ENCODE results near the gene NSUN4. TPM values are rescaled to one million over a fixed set of nuclear protein-coding genes. Genes with fewer than 3 reads are reported as not detected.
A peak's percentile ranks its signal among the peaks of the same experiment; 100 is the strongest.

Gene NSUN4
- total and polyA plus RNA-seq, 2 donors (not counting 1 experiment from before 2014, with no cell fraction given) = 21.3 to 33.7 TPM

- intact Hi-C loops (cut with micrococcal nuclease) = no loop called here
- peak; percentile 47 for ATAC-seq (ENCODE audit: low read depth)
- H3K4me1 ChIP-seq (ENCODE audit: control insufficient read depth in 2 of 2, insufficient read depth in 2 of 2, low read length in 2 of 2) = peaks cover 18 to 19% of the 10 kb centered on the region in 2 donors
- Mint-ChIP-seq H3K4me1 (peaks cover 30% of the 10 kb centered on the region), H3K27ac (peak overlapping the region; percentile 84), H3K4me3 (peak overlapping the region; percentile 58), H3K9me3 (ENCODE audit: insufficient read depth) (no peaks in the 10 kb centered on the region), H3K27me3 (no peaks in the 10 kb centered on the region)
- H3K36me3 ChIP-seq (replicated peaks in 1 of 2; ENCODE audit: control extremely low read depth in 1 of 2, control insufficient read depth in 1 of 2, extremely low read depth in 1 of 2, insufficient read depth in 2 of 2, low read length in 1 of 2) = peaks cover 7 to 23% of the 10 kb centered on the region in 2 experiments
- 60% methylated on average over 1 of the region's 3 CpGs for WGBS (ENCODE audit: insufficient coverage)
- H3K9me3 ChIP-seq (ENCODE audit: control extremely low read depth in 1 of 3, control insufficient read depth in 2 of 3, insufficient read depth in 1 of 3, low read length in 2 of 3) = no peaks in the 10 kb centered on the region
- peak overlapping the region; percentile 10 for H3K4me2 ChIP-seq (replicated peaks; ENCODE audit: low read depth, low read length, poor library complexity, severe bottlenecking)
- H3K4me3 ChIP-seq (ENCODE audit: control extremely low read depth in 1 of 5, extremely low read depth in 1 of 5, insufficient read depth in 1 of 5, low read depth in 2 of 5, low read length in 4 of 5) = no peak overlapping the region
- DNase-seq = peak; percentile 44
- no peaks in the 10 kb centered on the region for H3K27me3 ChIP-seq (replicated peaks in 1 of 4; ENCODE audit: control extremely low read depth in 1 of 4, control insufficient read depth in 3 of 4, insufficient read depth in 4 of 4, low read length in 3 of 4)
- H4K20me1 ChIP-seq (ENCODE audit: control insufficient read depth, insufficient read depth, low read length, poor library complexity, severe bottlenecking) = no peaks in the 10 kb centered on the region
- no peak overlapping the region for H3K9ac ChIP-seq (ENCODE audit: low read length)
- ChIA-PET POLR2A (no interaction called here), CTCF (no interaction called here)
- H3K27ac ChIP-seq (ENCODE audit: low read length in 2 of 2) = peak overlapping the region in 1 of 2 donors; percentile 4
- no peak overlapping the region for H2AFZ ChIP-seq (ENCODE audit: insufficient read depth, low read depth, low read length, poor library complexity, severe bottlenecking)
- no peaks in the 10 kb centered on the region for H3K79me2 ChIP-seq (ENCODE audit: control insufficient read depth, insufficient read depth, low read length)
- TF ChIP-seq CTCF (IDR thresholded peaks at IDR 0.05) (no peak), EZH2 (IDR thresholded peaks at IDR 0.05; ENCODE audit: borderline replicate concordance, insufficient read depth, low read depth, low read length, poor library complexity, severe bottlenecking) (no peak)
Measured at GRCh38 chr1:46370214-46370633, 29.6 kb downstream of the NSUN4 start.

GRCh38 chr1:46372431-46372830 is 31.8 kb downstream of the NSUN4 start:
- Mint-ChIP-seq H3K4me3 (no peak overlapping the region), H3K4me1 (peaks cover 30% of the 10 kb centered on the region), H3K27ac (no peak overlapping the region), H3K27me3 (no peaks in the 10 kb centered on the region), H3K9me3 (ENCODE audit: insufficient read depth) (no peaks in the 10 kb centered on the region)
- ATAC-seq (ENCODE audit: low read depth) = no peak
- H3K4me3 ChIP-seq (ENCODE audit: control extremely low read depth in 1 of 5, extremely low read depth in 1 of 5, insufficient read depth in 1 of 5, low read depth in 2 of 5, low read length in 4 of 5) = no peak overlapping the region
- no peak overlapping the region for H3K9ac ChIP-seq (ENCODE audit: low read length)
- H3K4me1 ChIP-seq (ENCODE audit: control insufficient read depth in 2 of 2, insufficient read depth in 2 of 2, low read length in 2 of 2) = peaks cover 18 to 19% of the 10 kb centered on the region in 2 donors
- H3K27ac ChIP-seq (ENCODE audit: low read length in 2 of 2) = no peak overlapping the region
- CTCF ChIA-PET = no interaction called here
- no peak for DNase-seq
- no peak overlapping the region for H2AFZ ChIP-seq (ENCODE audit: insufficient read depth, low read depth, low read length, poor library complexity, severe bottlenecking)
- H3K27me3 ChIP-seq (replicated peaks in 1 of 4; ENCODE audit: control extremely low read depth in 1 of 4, control insufficient read depth in 3 of 4, insufficient read depth in 4 of 4, low read length in 3 of 4) = no peaks in the 10 kb centered on the region
- no peak for TF ChIP-seq CTCF (IDR thresholded peaks at IDR 0.05)
- TF ChIP-seq EZH2 (IDR thresholded peaks at IDR 0.05; ENCODE audit: borderline replicate concordance, insufficient read depth, low read depth, low read length, poor library complexity, severe bottlenecking) = no peak
- peaks cover 5 to 9% of the 10 kb centered on the region in 2 experiments for H3K36me3 ChIP-seq (replicated peaks in 1 of 2; ENCODE audit: control extremely low read depth in 1 of 2, control insufficient read depth in 1 of 2, extremely low read depth in 1 of 2, insufficient read depth in 2 of 2, low read length in 1 of 2)
- H3K9me3 ChIP-seq (ENCODE audit: control extremely low read depth in 1 of 3, control insufficient read depth in 2 of 3, insufficient read depth in 1 of 3, low read length in 2 of 3) = no peaks in the 10 kb centered on the region
- no CpG with 5 or more reads among the region's 1 CpG for WGBS (ENCODE audit: insufficient coverage)
- H4K20me1 ChIP-seq (ENCODE audit: control insufficient read depth, insufficient read depth, low read length, poor library complexity, severe bottlenecking) = no peaks in the 10 kb centered on the region
- POLR2A ChIA-PET = no interaction called here
- no peak overlapping the region for H3K4me2 ChIP-seq (replicated peaks; ENCODE audit: low read depth, low read length, poor library complexity, severe bottlenecking)
- H3K79me2 ChIP-seq (ENCODE audit: control insufficient read depth, insufficient read depth, low read length) = no peaks in the 10 kb centered on the region
- intact Hi-C loops (cut with micrococcal nuclease) = no loop called here

Data from B cell (primary cell).